HFFc6 (cell line): ENCODE measurements around the gene ZNF628. TPM values are rescaled to one million over a fixed set of nuclear protein-coding genes. Genes with fewer than 3 reads are reported as not detected.

Experiments used
- DNase-seq: peaks from one replicate; pipeline ENCODE4 v3.0.0-alpha.2; 2018
- H3K27ac Mint-ChIP-seq: 2 replicates; pipeline ENCODE4 v1.8.0; 2020; ENCODE audit warnings: mild to moderate bottlenecking, mixed read lengths
- H3K27me3 Mint-ChIP-seq: 2 replicates; pipeline ENCODE4 v1.8.0; 2021; ENCODE audit warnings: mild to moderate bottlenecking, moderate library complexity, mixed read lengths; ENCODE audit not compliant: insufficient read depth
- H3K36me3 Mint-ChIP-seq: 2 replicates; pipeline ENCODE4 v1.8.0; 2021; ENCODE audit warnings: low read depth, mixed read lengths
- H3K4me1 Mint-ChIP-seq: 2 replicates; pipeline ENCODE4 v1.8.0; 2020; ENCODE audit warnings: low read depth, mixed read lengths
- H3K4me3 Mint-ChIP-seq: 2 replicates; pipeline ENCODE4 v1.8.0; 2020; ENCODE audit warnings: mild to moderate bottlenecking, moderate library complexity, mixed read lengths
- H3K9me3 Mint-ChIP-seq: 2 replicates; pipeline ENCODE4 v1.8.0; 2020; ENCODE audit warnings: mild to moderate bottlenecking, mixed read lengths
- total RNA-seq, 6 experiments: library from RNA; stranded (reverse); fragmentation: NEBNext Ultra II Directional; extraction: Animal tissue kit (Norgen Biotek cat#: 25700); gene quantifications; 2 replicates in 1 of 6; 3 replicates in 5 of 6; pipeline ENCODE4 v1.2.3, GENCODE V29; 2021
- TF ChIP-seq, protein P1 (sequence below): fragments of 200-600 bp; sonication (generic); IDR thresholded peaks from 2 replicates; pipeline ENCODE4 v1.5.0; 2021; ENCODE audit warnings: antibody characterized with exemption, mild to moderate bottlenecking

ZNF628 gene
- total RNA-seq, 6 experiments from 2014 or later = 8.6 to 11.3 (median 9.5) TPM

DNA sequence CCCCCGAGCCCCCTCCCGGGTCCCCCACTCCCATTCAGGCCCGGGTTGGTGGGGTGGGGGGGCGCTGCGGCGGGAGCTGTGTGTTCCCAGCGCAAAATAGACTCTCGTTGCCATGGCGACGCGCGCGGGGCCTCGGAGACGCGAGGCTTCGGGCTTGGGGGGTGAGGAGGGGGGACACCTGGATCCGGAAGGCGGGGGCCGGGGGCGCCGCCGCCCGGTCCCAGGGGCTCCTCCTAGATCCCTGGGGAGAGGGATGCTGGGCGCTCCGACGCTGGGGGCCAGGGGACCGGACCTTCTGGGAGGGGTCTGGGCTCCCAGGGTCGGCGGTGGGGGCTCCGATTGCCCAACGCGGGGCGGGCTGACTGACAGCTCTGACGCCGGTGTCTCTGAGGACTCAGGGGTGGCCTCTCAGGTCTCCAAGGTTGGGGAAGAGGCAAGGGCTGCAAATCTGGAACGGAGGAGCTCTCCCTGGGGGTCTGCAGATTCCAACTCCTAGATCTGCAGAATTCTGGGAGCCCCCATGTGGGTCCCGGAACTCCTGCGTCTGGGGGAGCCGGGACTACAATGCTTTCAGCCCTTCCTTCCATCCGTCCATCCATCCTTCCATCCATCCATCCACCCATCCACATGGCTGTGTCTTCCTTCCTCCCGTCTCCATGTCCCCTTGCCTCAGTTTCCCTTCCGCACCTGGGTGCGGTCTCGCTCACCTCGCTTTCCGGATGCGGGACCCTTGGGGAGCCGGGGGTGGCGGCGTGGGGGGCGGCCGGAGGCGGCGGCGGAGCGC, 24.3 kb upstream of the ZNF628 start:
- no peaks in the 10 kb centered on the region for H3K4me1 Mint-ChIP-seq
- no peaks in the 10 kb centered on the region for H3K9me3 Mint-ChIP-seq
- peaks cover 6% of the 10 kb centered on the region for H3K36me3 Mint-ChIP-seq
- TF ChIP-seq, protein P1, sequence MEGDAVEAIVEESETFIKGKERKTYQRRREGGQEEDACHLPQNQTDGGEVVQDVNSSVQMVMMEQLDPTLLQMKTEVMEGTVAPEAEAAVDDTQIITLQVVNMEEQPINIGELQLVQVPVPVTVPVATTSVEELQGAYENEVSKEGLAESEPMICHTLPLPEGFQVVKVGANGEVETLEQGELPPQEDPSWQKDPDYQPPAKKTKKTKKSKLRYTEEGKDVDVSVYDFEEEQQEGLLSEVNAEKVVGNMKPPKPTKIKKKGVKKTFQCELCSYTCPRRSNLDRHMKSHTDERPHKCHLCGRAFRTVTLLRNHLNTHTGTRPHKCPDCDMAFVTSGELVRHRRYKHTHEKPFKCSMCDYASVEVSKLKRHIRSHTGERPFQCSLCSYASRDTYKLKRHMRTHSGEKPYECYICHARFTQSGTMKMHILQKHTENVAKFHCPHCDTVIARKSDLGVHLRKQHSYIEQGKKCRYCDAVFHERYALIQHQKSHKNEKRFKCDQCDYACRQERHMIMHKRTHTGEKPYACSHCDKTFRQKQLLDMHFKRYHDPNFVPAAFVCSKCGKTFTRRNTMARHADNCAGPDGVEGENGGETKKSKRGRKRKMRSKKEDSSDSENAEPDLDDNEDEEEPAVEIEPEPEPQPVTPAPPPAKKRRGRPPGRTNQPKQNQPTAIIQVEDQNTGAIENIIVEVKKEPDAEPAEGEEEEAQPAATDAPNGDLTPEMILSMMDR = no peak
- H3K27ac Mint-ChIP-seq = no peak overlapping the region
- no peak for DNase-seq
- H3K4me3 Mint-ChIP-seq = no peak overlapping the region
- H3K27me3 Mint-ChIP-seq = peaks cover 16% of the 10 kb centered on the region

DNA sequence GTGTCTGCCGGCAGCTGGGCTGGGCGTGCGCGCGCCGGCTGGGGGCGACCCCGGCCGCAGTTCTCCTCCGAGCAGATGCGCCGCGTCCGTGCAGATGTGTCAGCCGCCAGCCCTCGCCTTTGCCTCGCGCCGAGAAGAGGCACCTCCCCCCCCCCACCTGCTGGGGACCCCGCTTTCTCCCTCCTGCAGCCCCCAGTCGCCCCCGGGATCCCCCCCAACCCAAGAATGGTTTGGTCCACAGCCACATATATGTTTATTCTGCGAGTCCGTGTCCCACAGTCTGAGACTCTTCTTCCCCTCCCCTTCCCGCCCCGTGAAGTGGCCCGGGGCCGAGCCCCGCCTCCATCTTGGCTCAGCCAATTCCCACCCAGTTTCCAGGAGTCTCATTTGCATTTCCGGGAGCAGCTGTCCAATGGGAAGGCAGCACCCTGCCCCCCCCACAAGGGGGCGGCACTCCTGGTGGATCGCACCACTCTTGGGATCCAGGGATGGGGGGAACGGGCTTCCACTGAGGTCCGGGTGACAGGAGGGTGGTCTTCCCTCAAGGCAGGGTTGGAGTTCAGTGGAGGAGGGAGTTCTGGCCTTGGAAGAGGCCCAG, 23.6 kb upstream of the ZNF628 start:
- peaks cover 16% of the 10 kb centered on the region for H3K27me3 Mint-ChIP-seq

DNA sequence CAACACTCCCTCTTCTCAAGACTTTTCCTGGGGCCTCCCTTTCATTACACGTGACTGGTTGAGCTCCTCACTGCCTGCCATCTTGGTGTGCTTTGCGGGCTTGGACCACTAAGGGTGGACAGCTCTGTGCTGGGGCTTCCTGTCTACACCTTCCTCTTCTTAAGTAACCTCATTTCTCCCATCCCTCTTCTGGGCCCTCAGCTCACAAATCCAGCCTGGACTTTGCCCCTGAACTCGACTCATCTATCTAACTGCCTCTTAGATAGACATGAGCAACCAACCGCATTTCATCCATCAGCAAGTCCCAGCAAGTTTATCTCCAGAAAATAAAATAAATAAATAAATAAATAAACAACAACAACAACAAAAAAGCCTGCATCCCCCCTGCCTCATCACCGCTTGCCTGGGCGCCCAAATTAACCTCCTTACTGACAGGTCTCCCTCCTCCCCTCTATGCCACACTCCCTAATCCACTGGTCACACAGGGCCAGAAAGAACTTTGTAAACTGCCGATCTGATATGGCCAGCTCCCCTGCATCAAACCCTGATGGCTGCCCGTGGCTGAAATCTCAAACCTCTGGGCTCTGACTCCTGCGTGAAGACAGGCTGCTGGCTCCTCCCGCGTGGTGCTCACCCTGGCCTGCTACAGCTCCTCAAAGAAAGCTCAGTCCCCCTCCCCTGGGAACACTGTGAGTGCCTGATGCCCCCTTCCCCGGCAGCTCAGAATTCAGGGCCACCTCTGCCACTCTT, 22.7 kb upstream of the ZNF628 start:
- Mint-ChIP-seq H3K36me3 (peaks cover 6% of the 10 kb centered on the region), H3K4me3 (no peak overlapping the region), H3K9me3 (no peaks in the 10 kb centered on the region), H3K4me1 (no peaks in the 10 kb centered on the region), H3K27ac (no peak overlapping the region), H3K27me3 (peaks cover 16% of the 10 kb centered on the region)
- DNase-seq = no peak
- TF ChIP-seq, protein P1 = no peak

More for the DNA sequence above, 23.6 kb upstream of the ZNF628 start:
- peak; percentile 26 for DNase-seq
- no peaks in the 10 kb centered on the region for H3K4me1 Mint-ChIP-seq
- peaks cover 6% of the 10 kb centered on the region for H3K36me3 Mint-ChIP-seq
- TF ChIP-seq, protein P1 = peak; percentile 62
- no peak overlapping the region for H3K4me3 Mint-ChIP-seq
- no peak overlapping the region for H3K27ac Mint-ChIP-seq
- no peaks in the 10 kb centered on the region for H3K9me3 Mint-ChIP-seq

DNA sequence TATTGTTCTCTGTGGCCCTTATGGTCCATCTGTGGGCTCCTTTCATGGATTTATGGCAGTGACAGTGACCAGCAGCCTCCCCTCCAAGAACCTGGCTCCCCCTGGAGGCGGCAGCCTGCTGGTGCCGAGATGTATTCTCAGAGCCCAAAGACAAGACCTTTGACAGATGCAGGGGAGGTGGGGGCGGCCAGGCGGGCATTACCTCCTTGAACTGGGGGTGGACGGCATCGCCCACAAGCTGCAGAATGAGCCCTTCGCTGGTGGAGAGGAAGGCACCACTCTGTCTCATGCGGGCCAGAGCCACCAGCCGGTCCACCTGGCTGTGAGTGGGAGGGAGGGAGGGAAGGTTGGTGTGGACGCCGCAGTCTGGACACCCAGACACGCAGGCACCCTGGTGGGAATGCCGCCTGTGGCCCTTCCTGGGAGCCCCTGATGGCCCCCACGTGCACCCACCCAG, 21.6 kb upstream of the ZNF628 start:
- TF ChIP-seq, protein P1 = peak; percentile 82
- DNase-seq = peak; percentile 37
- Mint-ChIP-seq H3K4me3 (no peak overlapping the region), H3K27me3 (peaks cover 15% of the 10 kb centered on the region), H3K36me3 (peaks cover 6% of the 10 kb centered on the region), H3K4me1 (peaks cover 5% of the 10 kb centered on the region), H3K9me3 (no peaks in the 10 kb centered on the region), H3K27ac (no peak overlapping the region)

DNA sequence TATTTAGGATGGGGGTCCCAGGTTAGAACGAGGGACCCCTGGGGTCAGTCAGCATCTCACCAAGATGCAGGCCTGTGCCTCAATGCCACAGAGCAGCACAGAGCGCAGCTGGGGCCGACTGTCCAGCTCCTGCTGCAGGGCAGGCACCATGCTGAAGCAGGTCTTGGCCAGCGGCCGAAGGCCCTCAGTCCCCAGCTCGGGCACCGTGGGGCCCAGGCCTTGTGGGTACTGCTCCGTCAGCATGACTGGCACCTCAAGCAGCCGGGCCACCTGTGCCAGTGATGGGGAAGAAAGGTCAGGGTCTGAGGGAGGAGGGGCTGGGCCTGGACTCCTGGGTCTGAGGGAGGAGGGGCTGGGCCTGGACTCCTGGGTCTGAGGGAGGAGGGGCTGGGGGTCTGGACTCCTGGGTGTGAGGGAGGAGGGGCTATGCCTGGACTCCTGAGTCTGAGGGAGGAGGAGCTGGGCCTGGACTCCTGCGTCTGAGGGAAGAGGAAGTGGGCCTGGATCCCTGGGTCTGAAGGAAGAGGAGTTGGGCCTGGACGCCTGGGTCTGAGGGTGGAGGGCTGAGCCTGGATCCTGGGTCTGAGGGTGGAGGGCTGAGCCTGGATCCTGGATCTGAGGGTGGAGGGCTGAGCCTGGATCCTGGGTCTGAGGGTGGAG, 20.7 kb upstream of the ZNF628 start:
- Mint-ChIP-seq H3K36me3 (peaks cover 6% of the 10 kb centered on the region), H3K9me3 (no peaks in the 10 kb centered on the region), H3K4me1 (peaks cover 14% of the 10 kb centered on the region), H3K4me3 (no peak overlapping the region), H3K27ac (no peak overlapping the region), H3K27me3 (peaks cover 10% of the 10 kb centered on the region)
- TF ChIP-seq, protein P1 = no peak
- DNase-seq = no peak
